Caco-2 (cell line): Measurements from ENCODE around the gene RAB5IF. TPM values are rescaled to one million over a fixed set of nuclear protein-coding genes. Genes with fewer than 3 reads are reported as not detected.
"Not testable (repeated sequence)": the region's sequence is repeated elsewhere in the genome, so short reads cannot be mapped to it uniquely, and the experiment has no call there.

Source experiments
- BruUV-seq: library from RNA; stranded (reverse); fragments of 400-500 nt; replicated peaks from 2 replicates; lab custom pipeline; 2021; lab: Mats Ljungman, UMichigan
- CTCF ChIA-PET: fragments of 300-600 bp; sonication (Branson Sonifier 250); formaldehyde crosslinking; loops from one replicate; lab custom pipeline; 2022; ENCODE audit warnings: antibody characterized with exemption; lab: Charles Lee
- POLR2A ChIA-PET: fragments of 300-600 bp; sonication (Branson Sonifier 250); formaldehyde crosslinking; loops from one replicate; lab custom pipeline; 2022; ENCODE audit warnings: antibody characterized with exemption; lab: Charles Lee
- DNase-seq, 2 experiments: peaks; one replicate each; pipeline versions ENCODE4 v3.0.0 to v3.0.0-alpha.2; 2020 to 2022
- H3K27me3 ChIP-seq: replicated peaks from 2 replicates; pipeline ENCODE4 v1.6.0; 2011; ENCODE audit warnings: low read length; ENCODE audit not compliant: control insufficient read depth, insufficient read depth
- H3K36me3 ChIP-seq: 2 replicates; pipeline ENCODE4 v1.5.1; 2011; ENCODE audit warnings: low read length; ENCODE audit not compliant: control insufficient read depth, insufficient read depth
- H3K4me1 ChIP-seq: fragments of 250-450 bp; sonication (Bioruptor Pico); 2 replicates; pipeline ENCODE4 v1.5.1; 2020; ENCODE audit warnings: mild to moderate bottlenecking
- H3K4me3 ChIP-seq: 2 replicates; pipeline ENCODE4 v1.5.1; 2011; ENCODE audit warnings: low read depth, mild to moderate bottlenecking, control low read depth, low read length
- H3K9me3 ChIP-seq: fragments of 250-450 bp; sonication (Bioruptor Pico); 2 replicates; pipeline ENCODE4 v1.5.1; 2020; ENCODE audit warnings: mild to moderate bottlenecking, moderate library complexity
- H3K27ac Mint-ChIP-seq: one replicate; pipeline ENCODE4 v1.8.0; 2022; ENCODE audit warnings: mixed read lengths; ENCODE audit not compliant: unreplicated experiment
- H3K27me3 Mint-ChIP-seq: one replicate; pipeline ENCODE4 v1.8.0; 2022; ENCODE audit warnings: mixed read lengths; ENCODE audit not compliant: insufficient read depth, unreplicated experiment
- H3K36me3 Mint-ChIP-seq: one replicate; pipeline ENCODE4 v1.8.0; 2022; ENCODE audit warnings: mild to moderate bottlenecking, mixed read lengths; ENCODE audit not compliant: insufficient read depth, unreplicated experiment
- H3K4me1 Mint-ChIP-seq: one replicate; pipeline ENCODE4 v1.8.0; 2022; ENCODE audit warnings: low read depth, mixed read lengths; ENCODE audit not compliant: unreplicated experiment
- H3K4me3 Mint-ChIP-seq: one replicate; pipeline ENCODE4 v1.8.0; 2022; ENCODE audit warnings: mild to moderate bottlenecking, moderate library complexity, mixed read lengths; ENCODE audit not compliant: unreplicated experiment
- H3K9me3 Mint-ChIP-seq: one replicate; pipeline ENCODE4 v1.8.0; 2022; ENCODE audit warnings: mixed read lengths; ENCODE audit not compliant: unreplicated experiment
- intact Hi-C: fragments of 100-400 bp; cut with micrococcal nuclease; formaldehyde crosslinking; loops from one replicate; pipeline ENCODE4 v1.10.0; 2022; ENCODE audit not compliant: unreplicated experiment
- total RNA-seq: library from RNA; stranded (reverse); gene quantifications from 2 replicates; pipeline ENCODE4 v1.2.3, GENCODE V29; 2022
- TF ChIP-seq, protein P1 (sequence below), 2 experiments: fragments of 200-600 bp in 1 of 2; IDR thresholded peaks; 1 replicate in 1 of 2; 2 replicates in 1 of 2; pipeline versions ENCODE4 v1.5.1 to v1.8.0; 2011 to 2022; ENCODE audit warnings: antibody characterized with exemption in 1 of 2, control low read depth in 1 of 2, inconsistent platforms in 1 of 2, low read depth in 1 of 2, low read length in 1 of 2, mild to moderate bottlenecking in 1 of 2, moderate library complexity in 1 of 2; ENCODE audit not compliant: insufficient read depth in 1 of 2, severe bottlenecking in 1 of 2, unreplicated experiment in 1 of 2

The RAB5IF gene
- total RNA-seq, 1 experiment from 2014 or later: 279 TPM

DNA sequence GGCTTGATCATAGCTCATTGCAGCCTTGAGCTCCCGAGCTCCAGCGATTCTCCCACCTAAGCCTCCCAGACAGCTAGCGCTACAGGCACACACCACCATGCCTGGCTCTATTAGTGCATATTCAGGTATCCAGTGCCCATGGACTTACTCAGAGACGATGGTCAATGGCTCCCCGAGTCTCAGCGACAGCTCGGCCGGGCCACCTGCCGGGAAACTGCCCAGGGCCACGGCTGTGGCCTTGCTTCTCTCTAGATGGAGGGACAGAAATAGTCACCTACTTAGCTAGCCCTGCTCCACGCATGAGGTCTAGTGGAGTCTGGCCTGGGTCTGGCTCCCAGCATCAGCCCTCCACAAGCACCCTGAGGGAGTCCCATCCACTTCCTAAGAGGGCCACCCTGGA is 28.8 kb downstream of the RAB5IF start:
- no TSS peak for BruUV-seq
- ChIA-PET POLR2A (no interaction called here), CTCF (no interaction called here)
- no peaks in the 10 kb centered on the region for H3K9me3 ChIP-seq
- Mint-ChIP-seq H3K27me3 (no peaks in the 10 kb centered on the region), H3K27ac (no peak overlapping the region), H3K9me3 (no peaks in the 10 kb centered on the region), H3K4me3 (no peak overlapping the region), H3K36me3 (no peaks in the 10 kb centered on the region), H3K4me1 (no peaks in the 10 kb centered on the region)
- H3K4me3 ChIP-seq: no peak overlapping the region
- TF ChIP-seq, protein P1, sequence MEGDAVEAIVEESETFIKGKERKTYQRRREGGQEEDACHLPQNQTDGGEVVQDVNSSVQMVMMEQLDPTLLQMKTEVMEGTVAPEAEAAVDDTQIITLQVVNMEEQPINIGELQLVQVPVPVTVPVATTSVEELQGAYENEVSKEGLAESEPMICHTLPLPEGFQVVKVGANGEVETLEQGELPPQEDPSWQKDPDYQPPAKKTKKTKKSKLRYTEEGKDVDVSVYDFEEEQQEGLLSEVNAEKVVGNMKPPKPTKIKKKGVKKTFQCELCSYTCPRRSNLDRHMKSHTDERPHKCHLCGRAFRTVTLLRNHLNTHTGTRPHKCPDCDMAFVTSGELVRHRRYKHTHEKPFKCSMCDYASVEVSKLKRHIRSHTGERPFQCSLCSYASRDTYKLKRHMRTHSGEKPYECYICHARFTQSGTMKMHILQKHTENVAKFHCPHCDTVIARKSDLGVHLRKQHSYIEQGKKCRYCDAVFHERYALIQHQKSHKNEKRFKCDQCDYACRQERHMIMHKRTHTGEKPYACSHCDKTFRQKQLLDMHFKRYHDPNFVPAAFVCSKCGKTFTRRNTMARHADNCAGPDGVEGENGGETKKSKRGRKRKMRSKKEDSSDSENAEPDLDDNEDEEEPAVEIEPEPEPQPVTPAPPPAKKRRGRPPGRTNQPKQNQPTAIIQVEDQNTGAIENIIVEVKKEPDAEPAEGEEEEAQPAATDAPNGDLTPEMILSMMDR (IDR thresholded peaks at IDR 0.05; ENCODE audit: insufficient read depth in 1 of 2, low read depth in 1 of 2, low read length in 1 of 2, severe bottlenecking in 1 of 2, unreplicated experiment in 1 of 2): no peak
- H3K36me3 ChIP-seq: no peaks in the 10 kb centered on the region
- no peaks in the 10 kb centered on the region for H3K27me3 ChIP-seq
- intact Hi-C loops: no loop called here
- no peak for DNase-seq
- H3K4me1 ChIP-seq: no peaks in the 10 kb centered on the region

DNA sequence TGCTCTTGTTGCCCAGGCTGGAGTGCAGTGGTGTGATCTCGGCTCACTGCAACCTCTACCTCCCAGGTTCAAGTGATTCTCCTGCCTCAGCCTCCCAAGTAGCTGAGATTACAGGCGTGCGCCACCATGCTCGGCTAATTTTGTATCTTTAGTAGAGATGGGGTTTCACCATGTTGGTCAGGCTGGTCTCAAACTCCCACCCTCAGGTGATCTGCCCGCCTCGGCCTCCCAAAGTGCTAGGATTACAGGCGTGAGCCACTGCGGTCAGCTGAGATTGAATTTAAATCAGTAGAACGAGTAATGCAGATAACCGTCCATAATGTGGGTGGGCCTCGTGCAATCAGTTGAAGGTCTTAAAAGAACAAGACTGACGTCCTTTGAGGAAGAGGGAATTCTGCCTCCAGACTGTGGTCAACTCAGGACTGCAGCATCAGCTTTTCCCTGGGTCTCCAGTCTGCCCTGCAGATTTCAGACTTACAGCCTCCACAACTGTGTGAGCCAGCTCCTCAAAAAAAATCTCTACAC is 33.4 kb downstream of the RAB5IF start:
- DNase-seq, POLR2A ChIA-PET, H3K27ac Mint-ChIP-seq, H3K4me1 Mint-ChIP-seq, H3K4me3 Mint-ChIP-seq, H3K36me3 ChIP-seq, H3K4me3 ChIP-seq, H3K9me3 Mint-ChIP-seq, BruUV-seq, H3K9me3 ChIP-seq, intact Hi-C loops, H3K27me3 Mint-ChIP-seq, H3K27me3 ChIP-seq: not testable (repeated sequence)
- peaks cover 11% of the 10 kb centered on the region for H3K4me1 ChIP-seq
- peaks cover 10% of the 10 kb centered on the region for H3K36me3 Mint-ChIP-seq
- CTCF ChIA-PET: interaction anchor here (0.6 kb wide), 1 partner anchor 152 kb away, joined by 8 read pairs; no protein-coding TSS in a partner anchor

DNA sequence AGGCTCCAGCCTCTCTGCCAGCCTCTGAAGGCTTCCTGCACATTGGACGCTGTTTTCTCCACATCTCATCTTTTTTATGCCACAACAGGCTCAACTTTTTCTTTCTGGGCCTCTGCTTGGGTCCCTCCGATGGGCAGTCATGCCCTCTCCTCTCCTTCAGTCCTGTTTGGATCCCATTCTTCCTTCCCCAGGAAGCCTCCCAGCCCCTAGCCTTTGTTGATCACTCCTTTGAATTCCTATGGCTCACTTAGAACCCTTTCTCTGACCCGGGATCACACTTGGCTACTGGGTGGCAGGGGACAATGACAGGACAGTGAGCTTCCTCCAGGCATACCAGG is 35.9 kb downstream of the RAB5IF start:
- no peak overlapping the region for H3K4me3 Mint-ChIP-seq
- ChIA-PET CTCF (interaction anchor here (0.6 to 2.8 kb wide), 2 partner anchors 36 to 377 kb away, joined by 3 to 13 read pairs; partner anchors contain the start of gene RAB5IF), POLR2A (interaction anchor here (0.6 kb wide), 1 partner anchor 29 kb away, joined by 5 read pairs; no protein-coding TSS in a partner anchor)
- Histone ChIP-seq H3K36me3 (no peaks in the 10 kb centered on the region), H3K4me1 (peaks cover 11% of the 10 kb centered on the region), H3K9me3 (no peaks in the 10 kb centered on the region), H3K4me3 (no peak overlapping the region), H3K27me3 (no peaks in the 10 kb centered on the region)
- H3K36me3 Mint-ChIP-seq: peaks cover 10% of the 10 kb centered on the region
- peaks cover 9% of the 10 kb centered on the region for H3K4me1 Mint-ChIP-seq
- no peak overlapping the region for H3K27ac Mint-ChIP-seq
- TF ChIP-seq, protein P1 (IDR thresholded peaks at IDR 0.05; ENCODE audit: insufficient read depth in 1 of 2, low read depth in 1 of 2, low read length in 1 of 2, severe bottlenecking in 1 of 2, unreplicated experiment in 1 of 2): no peak
- H3K27me3 Mint-ChIP-seq: no peaks in the 10 kb centered on the region
- no peak for DNase-seq
- intact Hi-C loops: no loop called here
- no peaks in the 10 kb centered on the region for H3K9me3 Mint-ChIP-seq
- BruUV-seq: no TSS peak
